HepG2 (cell line): ENCODE results near the gene GALNT10. TPM values are rescaled to one million over a fixed set of nuclear protein-coding genes. Genes with fewer than 3 reads are reported as not detected.

ENCODE experiments used
- CREB1 ChIP-seq, 2 experiments: fragments of 450-650 bp in 1 of 2; IDR thresholded peaks; 2 replicates each; pipeline ENCODE4 v1.6.1; 2016 to 2017; ENCODE audit warnings: control low read depth in 1 of 2, mild to moderate bottlenecking in 1 of 2, missing compliant biosample characterization in 1 of 2, missing genetic modification characterization in 1 of 2
- CREM ChIP-seq, 2 experiments: sonication (generic) in 1 of 2; formaldehyde crosslinking in 1 of 2; IDR thresholded peaks; 2 replicates each; pipeline versions ENCODE4 v1.4.0 to v1.6.1; 2016 to 2020; ENCODE audit warnings: antibody characterized with exemption in 1 of 2, mild to moderate bottlenecking in 1 of 2, missing genetic modification reagents in 1 of 2
- DPF2 ChIP-seq: sonication (generic); formaldehyde crosslinking; IDR thresholded peaks from 2 replicates; pipeline ENCODE4 v1.4.0; 2020; ENCODE audit warnings: mild to moderate bottlenecking, low read depth, missing genetic modification reagents, borderline replicate concordance
- ETV5 ChIP-seq: IDR thresholded peaks from 2 replicates; pipeline ENCODE4 v1.6.1; 2018; ENCODE audit warnings: missing biosample characterization, missing genetic modification reagents, inconsistent platforms, borderline replicate concordance
- FOXA1 ChIP-seq, 2 experiments: fragments of 450-650 bp in 1 of 2; sonication (generic) in 1 of 2; formaldehyde crosslinking in 1 of 2; IDR thresholded peaks; 2 replicates each; pipeline versions ENCODE4 v1.4.0 to v1.6.1; 2016 to 2020; ENCODE audit warnings: missing genetic modification reagents in 1 of 2
- FOXA3 ChIP-seq: IDR thresholded peaks from 2 replicates; pipeline ENCODE4 v1.6.1; 2016; ENCODE audit warnings: missing genetic modification reagents, missing compliant biosample characterization
- KAT8 ChIP-seq: IDR thresholded peaks from 2 replicates; pipeline ENCODE4 v1.6.1; 2016; ENCODE audit warnings: missing genetic modification reagents, missing compliant biosample characterization
- NR2F6 ChIP-seq, 2 experiments: IDR thresholded peaks; 2 replicates each; pipeline ENCODE4 v1.6.1; 2016; ENCODE audit warnings: antibody characterized with exemption in 1 of 2, mild to moderate bottlenecking in 1 of 2
- POLR2AphosphoS2 ChIP-seq: IDR thresholded peaks from 2 replicates; pipeline ENCODE4 v1.6.1; 2011; ENCODE audit warnings: low read depth, low read length, improper control_type of control experiment
- RARA ChIP-seq: IDR thresholded peaks from 2 replicates; pipeline ENCODE4 v1.6.1; 2016; ENCODE audit warnings: missing genetic modification reagents, missing compliant biosample characterization
- RBFOX2 ChIP-seq: fragments of 200-400 bp; formaldehyde crosslinking; IDR thresholded peaks from 2 replicates; pipeline ENCODE4 v1.6.1; 2017; ENCODE audit warnings: low read depth, mild to moderate bottlenecking, low read length
- SETDB1 ChIP-seq: sonication (generic); formaldehyde crosslinking; IDR thresholded peaks from 2 replicates; pipeline ENCODE4 v1.5.1; 2020; ENCODE audit warnings: missing genetic modification reagents, mild to moderate bottlenecking, borderline replicate concordance
- TBX2 ChIP-seq: sonication (generic); formaldehyde crosslinking; IDR thresholded peaks from 2 replicates; pipeline ENCODE4 v1.5.0; 2020; ENCODE audit warnings: missing genetic modification reagents, mild to moderate bottlenecking, borderline replicate concordance
- WIZ ChIP-seq: sonication (generic); formaldehyde crosslinking; IDR thresholded peaks from 2 replicates; pipeline ENCODE4 v1.5.1; 2020; ENCODE audit warnings: mild to moderate bottlenecking, missing genetic modification reagents
- ZNF12 ChIP-seq: sonication (generic); formaldehyde crosslinking; IDR thresholded peaks from 2 replicates; pipeline ENCODE4 v1.5.0; 2020; ENCODE audit warnings: missing genetic modification reagents
- ZNF530 ChIP-seq: sonication (generic); formaldehyde crosslinking; IDR thresholded peaks from 2 replicates; pipeline ENCODE4 v1.5.0; 2020; ENCODE audit warnings: low read depth, mild to moderate bottlenecking, missing genetic modification reagents
- ZNF7 ChIP-seq: IDR thresholded peaks from 2 replicates; pipeline ENCODE4 v1.6.1; 2016; ENCODE audit warnings: missing biosample characterization, missing genetic modification reagents
- polyA plus RNA-seq, 8 experiments: library from polyadenylated mRNA; depleted of rRNA in 3 of 8; stranded (reverse) in 7 of 8; unstranded in 1 of 8; fragments of >200 nt; fragmentation: Illumina TruSeq in 4 of 8; extraction: Trizol in 4 of 8; gene quantifications; 2 replicates each; pipeline versions ENCODE4 v1.2.1 to v1.2.3, GENCODE V29; 2011 to 2016; ENCODE audit warnings: low read depth in 4 of 8, missing spikeins in 1 of 8, mixed read lengths in 1 of 8; ENCODE audit not compliant: insufficient read depth in 1 of 8
- total RNA-seq, 5 experiments: library from RNA; depleted of rRNA; stranded (reverse); fragments of >200 nt; fragmentation: Illumina TruSeq; extraction: Trizol; gene quantifications; 2 replicates each; pipeline ENCODE4 v1.2.3, GENCODE V29; 2016; ENCODE audit warnings: low read depth in 1 of 5
- TF ChIP-seq, protein P1 (sequence below): sonication (generic); formaldehyde crosslinking; IDR thresholded peaks from 2 replicates; pipeline ENCODE4 v1.8.0; 2022; ENCODE audit warnings: mild to moderate bottlenecking, missing genetic modification reagents
- TF ChIP-seq, protein P2 (sequence below): sonication (generic); formaldehyde crosslinking; IDR thresholded peaks from 2 replicates; pipeline ENCODE4 v1.5.0; 2020; ENCODE audit warnings: mild to moderate bottlenecking, missing genetic modification reagents, borderline replicate concordance
- TF ChIP-seq, protein P3 (sequence below): sonication (generic); formaldehyde crosslinking; IDR thresholded peaks from 2 replicates; pipeline ENCODE4 v1.4.0; 2020; ENCODE audit warnings: missing genetic modification reagents
- TF ChIP-seq, protein P4 (sequence below): sonication (generic); formaldehyde crosslinking; IDR thresholded peaks from 2 replicates; pipeline ENCODE4 v1.4.0; 2020; ENCODE audit warnings: missing genetic modification reagents, borderline replicate concordance

GALNT10 gene
- total and polyA plus RNA-seq, 2 of the 13 experiments (the other 11 are each of a cell fraction or from before 2014, with no cell fraction given): 8.1 to 11.2 TPM

DNA sequence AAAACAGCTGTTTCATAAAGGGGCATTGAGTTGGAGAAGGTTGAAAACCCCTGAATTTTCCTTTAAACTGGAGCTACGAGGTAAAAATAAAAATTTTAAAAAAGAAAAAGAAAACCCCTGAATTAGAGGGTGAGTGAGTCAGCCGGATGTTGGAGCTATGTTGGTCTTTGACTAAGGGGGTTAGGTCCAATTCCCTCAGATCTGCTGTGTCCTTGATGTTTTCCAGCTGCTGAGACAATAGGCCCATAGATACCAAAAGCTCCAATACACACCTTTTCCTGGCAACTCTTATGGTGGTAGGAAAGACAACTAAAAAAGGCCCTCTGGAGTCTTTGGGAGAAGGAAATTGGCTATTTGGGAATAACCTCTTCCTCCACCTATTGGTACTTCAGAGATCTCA lies 175.8 kb downstream of the GALNT10 start (continued):
- TF ChIP-seq, protein P1, sequence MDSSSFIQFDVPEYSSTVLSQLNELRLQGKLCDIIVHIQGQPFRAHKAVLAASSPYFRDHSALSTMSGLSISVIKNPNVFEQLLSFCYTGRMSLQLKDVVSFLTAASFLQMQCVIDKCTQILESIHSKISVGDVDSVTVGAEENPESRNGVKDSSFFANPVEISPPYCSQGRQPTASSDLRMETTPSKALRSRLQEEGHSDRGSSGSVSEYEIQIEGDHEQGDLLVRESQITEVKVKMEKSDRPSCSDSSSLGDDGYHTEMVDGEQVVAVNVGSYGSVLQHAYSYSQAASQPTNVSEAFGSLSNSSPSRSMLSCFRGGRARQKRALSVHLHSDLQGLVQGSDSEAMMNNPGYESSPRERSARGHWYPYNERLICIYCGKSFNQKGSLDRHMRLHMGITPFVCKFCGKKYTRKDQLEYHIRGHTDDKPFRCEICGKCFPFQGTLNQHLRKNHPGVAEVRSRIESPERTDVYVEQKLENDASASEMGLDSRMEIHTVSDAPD (CRISPR knock-in tag): 0 out of 2 replicates have a peak, but pooled peaks have one; percentile 28
- TF ChIP-seq ZNF12 (CRISPR knock-in tag): peak; percentile 32; the same call in 1 of the 2 replicates
- TF ChIP-seq NR2F6 (IDR thresholded peaks at IDR 0.05): no peak
- TF ChIP-seq NR2F6 (CRISPR knock-in tag; IDR thresholded peaks at IDR 0.05): peak; percentile 38; the same call in 1 of the 2 replicates
- TF ChIP-seq, protein P2, sequence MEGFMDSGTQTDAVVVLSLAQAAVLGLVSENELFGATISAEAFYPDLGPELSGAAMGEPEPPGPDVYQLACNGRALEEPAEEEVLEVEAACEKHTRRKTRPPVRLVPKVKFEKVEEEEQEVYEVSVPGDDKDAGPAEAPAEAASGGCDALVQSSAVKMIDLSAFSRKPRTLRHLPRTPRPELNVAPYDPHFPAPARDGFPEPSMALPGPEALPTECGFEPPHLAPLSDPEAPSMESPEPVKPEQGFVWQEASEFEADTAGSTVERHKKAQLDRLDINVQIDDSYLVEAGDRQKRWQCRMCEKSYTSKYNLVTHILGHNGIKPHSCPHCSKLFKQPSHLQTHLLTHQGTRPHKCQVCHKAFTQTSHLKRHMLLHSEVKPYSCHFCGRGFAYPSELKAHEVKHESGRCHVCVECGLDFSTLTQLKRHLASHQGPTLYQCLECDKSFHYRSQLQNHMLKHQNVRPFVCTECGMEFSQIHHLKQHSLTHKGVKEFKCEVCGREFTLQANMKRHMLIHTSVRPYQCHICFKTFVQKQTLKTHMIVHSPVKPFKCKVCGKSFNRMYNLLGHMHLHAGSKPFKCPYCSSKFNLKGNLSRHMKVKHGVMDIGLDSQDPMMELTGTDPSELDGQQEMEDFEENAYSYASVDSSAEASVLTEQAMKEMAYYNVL (CRISPR knock-in tag): peak; percentile 61; the same call in 1 of the 2 replicates
- TF ChIP-seq ZNF530 (CRISPR knock-in tag): no peak
- peak; percentile 58 for TF ChIP-seq FOXA3 (CRISPR knock-in tag)
- no peak for TF ChIP-seq CREB1 (IDR thresholded peaks at IDR 0.05)
- no peak for TF ChIP-seq CREB1 (CRISPR knock-in tag; IDR thresholded peaks at IDR 0.05)
- TF ChIP-seq DPF2: peak; percentile 64; the same call in 1 of the 2 replicates
- 0 out of 2 replicates have a peak, but pooled peaks have one; percentile 17 for TF ChIP-seq KAT8 (CRISPR knock-in tag)
- TF ChIP-seq RARA: 0 out of 2 replicates have a peak, but pooled peaks have one; percentile 36
- TF ChIP-seq RBFOX2: 0 out of 2 replicates have a peak, but pooled peaks have one; percentile 12
- TF ChIP-seq ZNF7 (CRISPR knock-in tag): peak; percentile 39; the same call in 1 of the 2 replicates
- TF ChIP-seq, protein P3, sequence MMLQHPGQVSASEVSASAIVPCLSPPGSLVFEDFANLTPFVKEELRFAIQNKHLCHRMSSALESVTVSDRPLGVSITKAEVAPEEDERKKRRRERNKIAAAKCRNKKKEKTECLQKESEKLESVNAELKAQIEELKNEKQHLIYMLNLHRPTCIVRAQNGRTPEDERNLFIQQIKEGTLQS: 0 out of 2 replicates have a peak, but pooled peaks have one; percentile 18
- peak; percentile 42 for TF ChIP-seq CREM (IDR thresholded peaks at IDR 0.05)
- TF ChIP-seq CREM (CRISPR knock-in tag; IDR thresholded peaks at IDR 0.05): no peak
- TF ChIP-seq FOXA1 (IDR thresholded peaks at IDR 0.05): no peak
- 0 out of 2 replicates have a peak, but pooled peaks have one; percentile 39 for TF ChIP-seq FOXA1 (CRISPR knock-in tag; IDR thresholded peaks at IDR 0.05)
- TF ChIP-seq ETV5 (CRISPR knock-in tag): peak; percentile 92
- no peak for TF ChIP-seq WIZ (CRISPR knock-in tag)
- TF ChIP-seq SETDB1: no peak
- TF ChIP-seq, protein P4, sequence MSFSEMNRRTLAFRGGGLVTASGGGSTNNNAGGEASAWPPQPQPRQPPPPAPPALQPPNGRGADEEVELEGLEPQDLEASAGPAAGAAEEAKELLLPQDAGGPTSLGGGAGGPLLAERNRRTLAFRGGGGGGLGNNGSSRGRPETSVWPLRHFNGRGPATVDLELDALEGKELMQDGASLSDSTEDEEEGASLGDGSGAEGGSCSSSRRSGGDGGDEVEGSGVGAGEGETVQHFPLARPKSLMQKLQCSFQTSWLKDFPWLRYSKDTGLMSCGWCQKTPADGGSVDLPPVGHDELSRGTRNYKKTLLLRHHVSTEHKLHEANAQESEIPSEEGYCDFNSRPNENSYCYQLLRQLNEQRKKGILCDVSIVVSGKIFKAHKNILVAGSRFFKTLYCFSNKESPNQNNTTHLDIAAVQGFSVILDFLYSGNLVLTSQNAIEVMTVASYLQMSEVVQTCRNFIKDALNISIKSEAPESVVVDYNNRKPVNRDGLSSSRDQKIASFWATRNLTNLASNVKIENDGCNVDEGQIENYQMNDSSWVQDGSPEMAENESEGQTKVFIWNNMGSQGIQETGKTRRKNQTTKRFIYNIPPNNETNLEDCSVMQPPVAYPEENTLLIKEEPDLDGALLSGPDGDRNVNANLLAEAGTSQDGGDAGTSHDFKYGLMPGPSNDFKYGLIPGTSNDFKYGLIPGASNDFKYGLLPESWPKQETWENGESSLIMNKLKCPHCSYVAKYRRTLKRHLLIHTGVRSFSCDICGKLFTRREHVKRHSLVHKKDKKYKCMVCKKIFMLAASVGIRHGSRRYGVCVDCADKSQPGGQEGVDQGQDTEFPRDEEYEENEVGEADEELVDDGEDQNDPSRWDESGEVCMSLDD (CRISPR knock-in tag): no peak
- no peak for TF ChIP-seq POLR2AphosphoS2
- peak; percentile 48; the same call in 1 of the 2 replicates for TF ChIP-seq TBX2 (CRISPR knock-in tag)
- TF ChIP-seq, all 625 proteins: peak for 58
